Esophagus muscularis mucosa (tissue), 4 donors: Measurements from ENCODE around the gene NAXE. TPM values are rescaled to one million over a fixed set of nuclear protein-coding genes. Genes with fewer than 3 reads are reported as not detected.

Source experiments
- DNase-seq: peaks from one replicate; pipeline ENCODE4 v3.0.0-alpha.2; 2017; ENCODE audit errors: extremely low spot score
- H3K27ac ChIP-seq, 4 donors: fragments of 200-600 bp; sonication (generic); replicated peaks in 1 of 4; 1 replicate in 3 of 4; 2 replicates in 1 of 4; pipeline ENCODE4 v1.5.1; 2016 to 2019; ENCODE audit warnings: mild to moderate bottlenecking in 1 of 4
- H3K27me3 ChIP-seq, 4 donors: fragments of 200-600 bp; sonication (generic); one replicate each; pipeline versions ENCODE4 v1.5.1 to v1.6.0; 2016 to 2019
- H3K36me3 ChIP-seq, 4 donors: fragments of 200-600 bp; sonication (generic); one replicate each; pipeline ENCODE4 v1.5.1; 2016 to 2019
- H3K4me1 ChIP-seq, 4 donors: fragments of 200-600 bp; sonication (generic); one replicate each; pipeline ENCODE4 v1.5.1; 2016 to 2019
- H3K4me3 ChIP-seq, 4 donors: fragments of 200-600 bp; sonication (generic); 1 replicate in 2 of 4; 2 replicates in 2 of 4; pipeline ENCODE4 v1.5.1; 2016 to 2019; ENCODE audit warnings: mild to moderate bottlenecking in 4 of 4, moderate library complexity in 1 of 4
- H3K9me3 ChIP-seq, 4 donors: fragments of 200-600 bp; sonication (generic); 1 replicate in 3 of 4; 2 replicates in 1 of 4; pipeline ENCODE4 v1.5.1; 2016 to 2019
- CTCF ChIP-seq, 3 experiments: fragments of 200-600 bp in 2 of 3; fragments of 450-650 bp in 1 of 3; sonication (generic) in 2 of 3; IDR thresholded peaks; one replicate each; pipeline ENCODE4 v1.5.1; 2017 to 2019; ENCODE audit warnings: antibody characterized with exemption in 3 of 3, mild to moderate bottlenecking in 2 of 3, moderate library complexity in 1 of 3
- EP300 ChIP-seq: sonication (generic); formaldehyde crosslinking; IDR thresholded peaks from one replicate; pipeline ENCODE4 v1.6.1; 2017; ENCODE audit warnings: antibody characterized with exemption
- POLR2A ChIP-seq: fragments of 450-650 bp; IDR thresholded peaks from one replicate; pipeline ENCODE4 v1.6.1; 2017; ENCODE audit warnings: antibody characterized with exemption, moderate library complexity, mild to moderate bottlenecking, low read depth
- POLR2AphosphoS5 ChIP-seq, 2 donors: sonication (generic); formaldehyde crosslinking; IDR thresholded peaks; one replicate each; pipeline ENCODE4 v1.6.1; 2017; ENCODE audit warnings: antibody characterized with exemption in 2 of 2
- WGBS: methylation state at CpG from one replicate; pipeline ENCODE4 v1.1.5; 2018; 5-methylcytosine and 5-hydroxymethylcytosine counted together
- intact Hi-C: fragments of 100-400 bp; cut with DNase I; formaldehyde crosslinking; loops from one replicate; pipeline ENCODE4 v1.15.1; 2023
- total RNA-seq, 4 donors: library from RNA; depleted of rRNA; stranded (reverse); fragments of >200 nt; gene quantifications; one replicate each; pipeline versions ENCODE4 v1.1.0 to v1.2.1, GENCODE V29; 2016

NAXE gene
- total RNA-seq, 4 donors from 2014 or later, result 73.5 to 98.0 (median 85.2) TPM

GRCh38 chr1:156559797-156560385, 31.7 kb upstream of the NAXE start:
- 78% methylated on average over 5 of the region's 5 CpGs for whole genome bisulfite sequencing

GRCh38 chr1:156560585-156561163, 30.9 kb upstream of the NAXE start:
- H3K4me3 ChIP-seq, result no peak overlapping the region
- no peaks in the 10 kb centered on the region for H3K27me3 ChIP-seq
- H3K9me3 ChIP-seq, result no peaks in the 10 kb centered on the region
- peak overlapping the region in 1 of 4 donors; percentile 13 for H3K27ac ChIP-seq
- no peaks in the 10 kb centered on the region for H3K4me1 ChIP-seq
- 72% methylated on average over 5 of the region's 5 CpGs for WGBS
- no peaks in the 10 kb centered on the region for H3K36me3 ChIP-seq
- no peak for TF ChIP-seq CTCF (IDR thresholded peaks at IDR 0.05)
- TF ChIP-seq POLR2AphosphoS5 (IDR thresholded peaks at IDR 0.05), result no peak
- no peak for TF ChIP-seq EP300
- TF ChIP-seq POLR2A, result no peak
- no peak for DNase-seq
- intact Hi-C loops, result no loop called here

More at GRCh38 chr1:156559797-156560385, 31.7 kb upstream of the NAXE start:
- Histone ChIP-seq H3K27ac (peak overlapping the region in 1 of 4 donors; percentile 13), H3K9me3 (no peaks in the 10 kb centered on the region), H3K4me3 (no peak overlapping the region), H3K4me1 (no peaks in the 10 kb centered on the region), H3K27me3 (no peaks in the 10 kb centered on the region), H3K36me3 (no peaks in the 10 kb centered on the region)
- intact Hi-C loops, result no loop called here
- DNase-seq, result no peak
- TF ChIP-seq POLR2A (no peak), EP300 (no peak), CTCF (IDR thresholded peaks at IDR 0.05) (no peak), POLR2AphosphoS5 (IDR thresholded peaks at IDR 0.05) (no peak)

- no peaks in the 10 kb centered on the region for H3K36me3 ChIP-seq
- no peak overlapping the region for H3K27ac ChIP-seq
- no peak for TF ChIP-seq POLR2AphosphoS5 (IDR thresholded peaks at IDR 0.05)
- TF ChIP-seq EP300, result no peak
- TF ChIP-seq POLR2A, result no peak
- no peak for TF ChIP-seq CTCF (IDR thresholded peaks at IDR 0.05)
- H3K4me3 ChIP-seq, result no peak overlapping the region
- intact Hi-C loops, result no loop called here
- WGBS, result 95% methylated on average over 2 of the region's 2 CpGs
- H3K4me1 ChIP-seq, result no peaks in the 10 kb centered on the region
- no peaks in the 10 kb centered on the region for H3K27me3 ChIP-seq
- no peaks in the 10 kb centered on the region for H3K9me3 ChIP-seq
- no peak for DNase-seq
Observed at GRCh38 chr1:156565519-156565918, 26.1 kb upstream of the NAXE start.

GRCh38 chr1:156566436-156566835, 25.1 kb upstream of the NAXE start:
- TF ChIP-seq CTCF (IDR thresholded peaks at IDR 0.05) (no peak), POLR2AphosphoS5 (IDR thresholded peaks at IDR 0.05) (no peak), POLR2A (no peak), EP300 (no peak)
- Histone ChIP-seq H3K36me3 (no peaks in the 10 kb centered on the region), H3K4me1 (peaks cover 0 to 2% (median under 1%) of the 10 kb centered on the region in 4 donors), H3K27me3 (peaks cover 0 to under 1% (median 0%) of the 10 kb centered on the region in 4 donors), H3K9me3 (no peaks in the 10 kb centered on the region), H3K4me3 (no peak overlapping the region), H3K27ac (no peak overlapping the region)
- 77% methylated on average over 3 of the region's 4 CpGs for WGBS
- intact Hi-C loops, result no loop called here
- no peak for DNase-seq
